GM19468 (cell line): ENCODE data around the gene ORAI3.

ENCODE experiments used
- ATAC-seq: cut with Tn5 transposase; IDR thresholded peaks from one replicate; pipeline ENCODE4 v1.9.1; 2021; ENCODE audit warnings: mild to moderate bottlenecking, moderate library complexity, moderate number of reproducible peaks; ENCODE audit not compliant: unreplicated experiment; ENCODE audit errors: extremely low read depth

The ORAI3 gene

GRCh38 chr16:30946671-30947540 is 2.0 kb upstream of the ORAI3 start:
- no peak for ATAC-seq

GRCh38 chr16:30947541-30947858 is 1.4 kb upstream of the ORAI3 start:
- ATAC-seq: no peak

GRCh38 chr16:30947859-30948666 is 805 bp upstream of the ORAI3 start:
- no peak for ATAC-seq

DNA sequence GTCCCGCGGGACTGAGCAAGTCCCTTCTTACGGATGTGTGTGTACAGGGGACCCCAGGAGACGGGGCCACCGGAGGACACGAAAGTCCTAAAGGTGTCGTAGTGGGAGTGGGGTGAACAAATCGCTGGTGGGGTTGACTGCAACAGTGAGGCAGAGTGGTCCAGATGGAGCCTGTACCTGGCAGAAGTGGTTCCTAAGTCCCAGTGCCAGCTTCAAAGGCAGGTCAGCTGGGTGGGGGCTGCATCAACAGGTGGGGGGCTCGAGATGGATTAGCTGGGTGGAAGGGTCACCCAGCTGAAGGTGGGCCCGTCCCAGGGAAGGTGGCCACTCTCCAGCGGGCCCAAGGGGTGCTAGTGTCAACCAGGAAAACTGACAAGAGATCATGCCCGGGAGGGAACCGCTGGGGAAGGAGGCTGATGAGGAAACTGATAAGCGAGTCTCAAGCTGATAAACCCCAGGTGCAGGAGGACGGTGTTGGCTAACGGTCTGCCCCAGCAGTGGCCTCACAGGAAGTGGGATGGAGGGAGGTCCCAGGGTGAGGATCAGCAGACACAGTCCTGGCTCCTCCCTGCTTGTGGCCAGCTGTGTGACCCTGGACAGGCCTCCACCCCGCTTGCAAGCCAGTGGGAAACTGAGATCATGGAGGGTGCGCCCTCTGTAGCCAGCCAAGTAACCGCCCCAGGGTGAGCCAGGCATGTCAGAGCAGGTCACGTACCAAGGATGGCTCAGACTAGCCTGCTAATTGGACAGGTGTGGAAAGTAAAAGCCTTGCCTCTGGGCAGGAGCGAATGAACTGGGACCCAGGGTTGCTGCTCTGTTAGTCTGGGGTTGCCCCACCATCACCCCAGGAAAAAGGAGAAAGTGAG is 1.0 kb downstream of the ORAI3 start:
- ATAC-seq: no peak

- no peak for ATAC-seq
Observed at GRCh38 chr16:30950516-30951065, 1.7 kb downstream of the ORAI3 start.

DNA sequence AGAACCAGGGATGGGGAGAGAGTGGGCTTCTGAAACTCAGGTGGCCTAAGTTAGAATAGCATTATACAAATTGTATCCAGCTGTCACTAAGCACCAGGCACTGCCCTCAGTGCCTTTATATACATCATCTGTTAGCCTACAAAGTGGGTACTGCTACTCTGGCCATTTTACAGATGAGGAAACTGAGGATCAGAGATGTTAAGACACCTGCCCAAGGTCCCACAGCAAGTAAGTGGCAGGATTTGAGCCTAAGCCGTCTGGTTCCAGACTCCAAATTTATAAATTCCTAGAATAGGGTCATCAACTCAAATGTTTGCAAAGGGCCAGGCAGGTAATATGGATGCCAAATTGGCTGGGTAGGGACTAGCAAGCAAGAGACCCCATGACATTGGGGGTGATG is 2.3 kb downstream of the ORAI3 start:
- ATAC-seq: no peak

GRCh38 chr16:30951750-30952149 is 2.9 kb downstream of the ORAI3 start:
- ATAC-seq: no peak

DNA sequence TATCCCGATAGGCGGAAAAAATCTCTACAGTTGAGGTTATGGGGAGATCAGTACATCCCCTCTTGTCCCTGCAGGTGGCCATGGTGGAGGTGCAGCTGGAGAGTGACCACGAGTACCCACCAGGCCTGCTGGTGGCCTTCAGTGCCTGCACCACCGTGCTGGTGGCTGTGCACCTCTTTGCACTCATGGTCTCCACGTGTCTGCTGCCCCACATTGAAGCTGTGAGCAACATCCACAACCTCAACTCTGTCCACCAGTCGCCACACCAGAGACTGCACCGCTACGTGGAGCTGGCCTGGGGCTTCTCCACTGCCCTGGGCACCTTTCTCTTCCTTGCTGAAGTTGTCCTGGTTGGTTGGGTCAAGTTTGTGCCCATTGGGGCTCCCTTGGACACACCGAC is 4.2 kb downstream of the ORAI3 start:
- no peak for ATAC-seq

GRCh38 chr16:30953511-30954124 is 4.8 kb downstream of the ORAI3 start:
- ATAC-seq: peak; percentile 19

GRCh38 chr16:30954993-30955392 is 6.1 kb downstream of the ORAI3 start:
- no peak for ATAC-seq

GRCh38 chr16:30956601-30957455 is 8.0 kb downstream of the ORAI3 start:
- no peak for ATAC-seq

DNA sequence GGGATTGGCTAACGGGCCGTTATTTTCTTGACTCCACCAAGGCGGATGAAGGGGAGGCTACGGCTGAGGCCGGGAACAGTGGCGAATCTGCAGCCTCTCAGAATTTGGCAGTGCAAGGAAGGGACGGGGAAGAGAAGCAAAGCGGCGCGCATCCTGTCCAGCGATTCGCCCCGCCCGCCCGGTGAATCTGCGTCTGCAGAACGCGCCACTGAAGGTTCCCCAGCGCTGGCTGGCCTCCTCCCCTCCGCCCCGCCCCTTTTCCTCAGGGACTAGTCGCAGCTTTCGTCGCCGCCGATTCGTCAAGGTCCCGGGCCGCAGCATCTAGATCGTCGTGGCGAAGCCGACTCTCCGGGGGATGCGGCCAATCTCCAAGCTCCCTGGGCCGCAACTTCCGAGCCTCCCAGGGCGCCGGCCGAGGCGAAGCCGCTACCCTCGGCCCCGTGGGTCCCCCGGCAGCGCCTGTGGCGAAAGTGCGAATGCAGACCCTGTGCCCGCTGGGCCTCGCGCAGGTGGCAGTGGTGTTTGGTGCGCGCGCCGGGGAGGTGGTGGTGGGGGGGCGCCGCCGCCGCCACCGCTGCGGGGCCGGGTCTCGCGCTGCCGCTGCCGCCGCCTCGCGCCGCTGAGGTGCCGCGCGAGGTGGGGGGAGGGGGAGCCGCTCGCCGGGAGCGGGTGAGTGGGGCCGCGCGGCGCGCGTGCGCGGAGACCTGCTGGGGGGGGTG is 8.7 kb downstream of the ORAI3 start, which contains the start of gene SETD1A:
Gene SETD1A, plus strand, starts transcription at position 299 of the 719 bp plus-strand sequence. CDS start 978 bp downstream, outside the sequence.
- ATAC-seq: peak; percentile 25

DNA sequence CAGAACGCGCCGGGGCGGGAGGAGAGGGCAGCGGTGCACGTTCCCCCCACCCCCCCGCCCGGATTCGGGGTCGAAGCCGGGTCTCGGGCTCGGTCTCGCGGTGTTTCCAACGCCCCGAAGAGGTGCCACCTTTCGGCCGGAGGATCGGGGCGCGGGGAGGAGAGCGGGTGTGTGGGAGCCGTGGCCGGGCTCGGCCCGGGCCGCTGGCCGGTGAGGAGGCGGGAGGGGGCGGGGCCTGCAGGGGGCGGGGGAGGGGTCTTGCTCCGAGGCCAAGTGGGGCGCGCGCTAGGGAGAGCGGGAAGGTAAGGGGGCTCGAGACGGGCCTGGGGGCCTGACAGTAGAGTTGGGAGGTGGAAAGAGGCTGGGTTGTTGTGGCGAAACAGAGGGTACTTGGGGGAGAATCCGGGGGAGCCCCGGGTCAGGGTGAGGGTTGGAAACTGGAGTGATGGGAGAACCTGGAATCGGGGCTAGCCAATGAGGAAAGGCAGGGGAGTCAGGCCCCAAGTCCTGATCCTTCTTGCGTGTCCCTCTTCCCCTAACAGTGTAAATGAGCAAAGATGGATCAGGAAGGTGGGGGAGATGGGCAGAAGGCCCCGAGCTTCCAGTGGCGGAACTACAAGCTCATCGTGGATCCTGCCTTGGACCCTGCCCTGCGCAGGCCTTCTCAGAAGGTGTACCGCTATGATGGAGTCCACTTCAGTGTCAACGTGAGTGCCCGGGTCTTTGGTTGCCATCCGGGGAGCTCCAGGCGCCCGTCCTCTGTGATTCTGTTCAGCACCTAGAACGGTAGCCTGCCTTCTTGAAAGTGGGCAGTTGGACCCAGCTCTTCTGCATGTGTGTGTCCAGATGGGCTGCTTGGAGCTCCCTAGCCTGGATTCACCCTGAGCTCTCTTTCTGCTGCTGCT is 9.6 kb downstream of the ORAI3 start:
- peak; percentile 7 for ATAC-seq

- ATAC-seq: no peak
Observed at GRCh38 chr16:30961384-30961783, 12.5 kb downstream of the ORAI3 start.

- no peak for ATAC-seq
Observed at GRCh38 chr16:30963925-30964511, 15.2 kb downstream of the ORAI3 start.

GRCh38 chr16:30964574-30965226 is 15.8 kb downstream of the ORAI3 start:
- no peak for ATAC-seq
